PFSK-1 (cell line): Measurements from ENCODE around the gene NUCB1.

Experiments
- POLR2AphosphoS5 ChIP-seq: IDR thresholded peaks from 2 replicates; pipeline ENCODE4 v1.6.1; 2012; ENCODE audit warnings: low read depth, mild to moderate bottlenecking, control low read depth, low read length, moderate library complexity
- SIN3A ChIP-seq: IDR thresholded peaks from 2 replicates; pipeline ENCODE4 v1.6.1; 2012; ENCODE audit warnings: mild to moderate bottlenecking, low read length, moderate library complexity, borderline replicate concordance; ENCODE audit not compliant: insufficient read depth
- TAF1 ChIP-seq: IDR thresholded peaks from 2 replicates; pipeline ENCODE4 v1.6.1; 2012; ENCODE audit warnings: low read length, control low read depth, borderline replicate concordance; ENCODE audit not compliant: insufficient read depth
- TF ChIP-seq, protein P1 (sequence below), 2 experiments: IDR thresholded peaks; 2 replicates each; pipeline versions ENCODE4 v1.6.1 to v1.8.0; 2011 to 2012; ENCODE audit warnings: low read depth in 2 of 2, low read length in 2 of 2, control low read depth in 1 of 2, inconsistent platforms in 1 of 2, mild to moderate bottlenecking in 1 of 2, moderate library complexity in 1 of 2; ENCODE audit not compliant: insufficient read depth in 1 of 2

- TF ChIP-seq, protein P1, sequence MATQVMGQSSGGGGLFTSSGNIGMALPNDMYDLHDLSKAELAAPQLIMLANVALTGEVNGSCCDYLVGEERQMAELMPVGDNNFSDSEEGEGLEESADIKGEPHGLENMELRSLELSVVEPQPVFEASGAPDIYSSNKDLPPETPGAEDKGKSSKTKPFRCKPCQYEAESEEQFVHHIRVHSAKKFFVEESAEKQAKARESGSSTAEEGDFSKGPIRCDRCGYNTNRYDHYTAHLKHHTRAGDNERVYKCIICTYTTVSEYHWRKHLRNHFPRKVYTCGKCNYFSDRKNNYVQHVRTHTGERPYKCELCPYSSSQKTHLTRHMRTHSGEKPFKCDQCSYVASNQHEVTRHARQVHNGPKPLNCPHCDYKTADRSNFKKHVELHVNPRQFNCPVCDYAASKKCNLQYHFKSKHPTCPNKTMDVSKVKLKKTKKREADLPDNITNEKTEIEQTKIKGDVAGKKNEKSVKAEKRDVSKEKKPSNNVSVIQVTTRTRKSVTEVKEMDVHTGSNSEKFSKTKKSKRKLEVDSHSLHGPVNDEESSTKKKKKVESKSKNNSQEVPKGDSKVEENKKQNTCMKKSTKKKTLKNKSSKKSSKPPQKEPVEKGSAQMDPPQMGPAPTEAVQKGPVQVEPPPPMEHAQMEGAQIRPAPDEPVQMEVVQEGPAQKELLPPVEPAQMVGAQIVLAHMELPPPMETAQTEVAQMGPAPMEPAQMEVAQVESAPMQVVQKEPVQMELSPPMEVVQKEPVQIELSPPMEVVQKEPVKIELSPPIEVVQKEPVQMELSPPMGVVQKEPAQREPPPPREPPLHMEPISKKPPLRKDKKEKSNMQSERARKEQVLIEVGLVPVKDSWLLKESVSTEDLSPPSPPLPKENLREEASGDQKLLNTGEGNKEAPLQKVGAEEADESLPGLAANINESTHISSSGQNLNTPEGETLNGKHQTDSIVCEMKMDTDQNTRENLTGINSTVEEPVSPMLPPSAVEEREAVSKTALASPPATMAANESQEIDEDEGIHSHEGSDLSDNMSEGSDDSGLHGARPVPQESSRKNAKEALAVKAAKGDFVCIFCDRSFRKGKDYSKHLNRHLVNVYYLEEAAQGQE (IDR thresholded peaks at IDR 0.05; ENCODE audit: insufficient read depth in 1 of 2, low read depth in 2 of 2, low read length in 2 of 2) = no peak
- no peak for TF ChIP-seq POLR2AphosphoS5
- no peak for TF ChIP-seq SIN3A
- TF ChIP-seq TAF1 = no peak
Observed at GRCh38 chr19:48861313-48861712, 38.8 kb upstream of the NUCB1 start.
